GM18526 (cell line): ENCODE results near the gene GATA2.

ENCODE experiments used
- POLR2A ChIP-seq: IDR thresholded peaks from 3 replicates; pipeline ENCODE4 v1.6.1; 2011; ENCODE audit not compliant: insufficient read length; ENCODE audit errors: extremely low read depth

Gene GATA2

DNA sequence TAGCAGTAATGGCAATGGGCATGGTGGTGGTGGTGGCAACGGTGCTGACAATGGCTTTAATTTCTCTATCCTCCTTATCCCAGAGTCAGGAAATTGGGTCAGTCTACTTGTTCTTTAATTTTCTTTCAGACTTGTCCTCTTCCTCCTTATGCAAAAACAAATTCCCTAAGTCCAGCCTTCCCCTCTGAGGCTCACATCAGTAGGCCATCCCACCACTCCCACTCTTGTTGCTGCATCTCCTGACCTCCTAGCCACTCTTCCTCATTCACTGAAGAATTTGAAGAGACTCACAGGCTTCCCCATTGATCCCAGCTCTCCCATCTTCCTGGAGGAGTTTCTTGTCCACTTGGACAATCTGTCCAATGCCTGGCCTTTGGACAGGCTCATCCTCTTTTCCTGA is 46.2 kb downstream of the GATA2 start:
- TF ChIP-seq POLR2A, result no peak

- no peak for TF ChIP-seq POLR2A
Measured at GRCh38 chr3:128445357-128445756, 47.6 kb downstream of the GATA2 start.

- no peak for TF ChIP-seq POLR2A
Measured at GRCh38 chr3:128443771-128444170, 49.2 kb downstream of the GATA2 start.

DNA sequence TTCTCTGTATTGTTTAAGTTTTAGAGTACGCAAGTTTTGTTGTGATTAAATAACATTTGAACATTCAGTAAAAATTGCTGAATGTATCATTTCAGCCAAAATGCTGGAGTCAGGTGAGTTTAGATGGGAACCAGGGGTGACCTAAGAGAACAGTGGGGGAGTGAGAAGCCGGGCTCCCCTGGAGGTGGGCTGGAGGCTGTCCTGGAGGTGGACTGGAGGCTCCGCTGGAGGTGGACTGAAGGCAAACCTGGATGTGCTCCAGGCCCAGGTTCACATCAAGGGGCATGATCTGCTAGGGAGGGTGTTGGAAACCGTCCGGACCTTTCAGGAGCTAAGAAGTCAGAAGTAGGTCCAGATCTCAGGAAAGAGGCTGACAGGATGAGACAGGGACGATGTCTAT is 50.1 kb downstream of the GATA2 start:
- TF ChIP-seq POLR2A, result no peak

- TF ChIP-seq POLR2A, result no peak
Measured at GRCh38 chr3:128442070-128442469, 50.9 kb downstream of the GATA2 start.

- no peak for TF ChIP-seq POLR2A
Measured at GRCh38 chr3:128439226-128439625, 53.8 kb downstream of the GATA2 start.

- no peak for TF ChIP-seq POLR2A
Measured at GRCh38 chr3:128438488-128439072, 54.4 kb downstream of the GATA2 start.

DNA sequence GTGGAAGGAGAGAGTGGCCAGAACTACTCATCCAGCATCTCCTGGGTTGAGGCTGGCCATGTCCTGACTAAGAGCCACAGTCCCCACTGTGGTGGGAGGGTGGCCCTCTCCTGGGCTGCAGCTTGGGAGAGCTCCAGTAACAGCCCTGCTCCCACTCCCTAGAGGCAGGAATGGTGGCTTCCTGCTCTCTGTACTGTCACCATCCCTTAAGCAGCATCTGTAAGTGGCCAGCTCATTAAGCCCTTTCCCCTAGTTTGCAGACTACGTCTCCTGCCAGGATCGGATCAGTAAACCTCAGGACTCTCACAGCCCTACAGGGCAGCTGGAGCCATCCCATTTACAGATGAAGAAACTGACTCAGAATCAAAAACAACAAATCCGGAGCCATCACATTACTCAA is 56.8 kb downstream of the GATA2 start:
- no peak for TF ChIP-seq POLR2A

GRCh38 chr3:128435561-128435960 is 57.4 kb downstream of the GATA2 start:
- TF ChIP-seq POLR2A, result no peak

GRCh38 chr3:128435058-128435457 is 57.9 kb downstream of the GATA2 start:
- no peak for TF ChIP-seq POLR2A

- TF ChIP-seq POLR2A, result no peak
Measured at GRCh38 chr3:128434524-128434923, 58.5 kb downstream of the GATA2 start.

GRCh38 chr3:128433837-128434165 is 59.2 kb downstream of the GATA2 start:
- TF ChIP-seq POLR2A, result no peak

DNA sequence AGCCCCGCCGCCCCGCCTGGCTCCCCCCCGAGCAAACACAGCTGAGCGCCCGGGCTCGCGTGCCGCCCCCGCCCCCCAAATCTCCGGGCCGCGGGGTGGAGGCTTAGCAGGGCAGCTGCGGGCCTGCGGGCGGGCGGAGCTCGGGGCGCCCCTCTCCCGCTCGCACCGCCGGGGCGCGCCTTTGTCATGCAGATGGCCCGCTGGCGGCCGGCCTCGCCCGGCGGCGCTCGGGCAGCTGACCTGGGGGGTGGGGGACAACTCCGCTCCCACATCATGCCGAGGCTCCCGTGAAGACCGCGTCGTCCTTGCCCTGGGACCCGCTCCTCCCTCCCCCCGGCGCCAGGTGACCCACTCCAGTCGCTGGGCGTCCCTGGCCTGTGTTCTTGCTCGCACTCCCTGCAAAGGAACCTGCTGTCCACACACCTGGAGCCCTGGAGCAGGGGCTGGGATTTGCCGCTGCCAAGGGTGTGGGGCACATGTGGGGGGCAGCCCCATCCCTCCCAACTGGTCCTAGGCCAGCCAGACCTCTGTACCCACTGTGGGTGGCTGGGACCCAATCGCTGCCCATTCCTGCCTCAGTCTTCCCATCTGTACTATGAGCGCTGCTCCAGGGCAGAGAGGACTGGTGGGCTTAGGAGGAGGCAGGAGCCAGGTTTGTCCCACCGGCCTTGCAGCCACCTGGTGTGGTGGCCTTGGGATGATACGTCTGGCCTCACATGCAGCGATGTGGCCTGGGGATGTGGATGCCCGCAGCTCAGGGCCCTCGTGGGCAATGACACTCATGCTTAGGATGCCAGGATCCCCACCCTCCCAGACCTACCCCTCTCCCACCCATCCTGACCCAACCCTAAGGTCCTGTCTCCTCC is 59.8 kb downstream of the GATA2 start:
- TF ChIP-seq POLR2A, result no peak

GRCh38 chr3:128432301-128432970 is 60.6 kb downstream of the GATA2 start:
- no peak for TF ChIP-seq POLR2A

DNA sequence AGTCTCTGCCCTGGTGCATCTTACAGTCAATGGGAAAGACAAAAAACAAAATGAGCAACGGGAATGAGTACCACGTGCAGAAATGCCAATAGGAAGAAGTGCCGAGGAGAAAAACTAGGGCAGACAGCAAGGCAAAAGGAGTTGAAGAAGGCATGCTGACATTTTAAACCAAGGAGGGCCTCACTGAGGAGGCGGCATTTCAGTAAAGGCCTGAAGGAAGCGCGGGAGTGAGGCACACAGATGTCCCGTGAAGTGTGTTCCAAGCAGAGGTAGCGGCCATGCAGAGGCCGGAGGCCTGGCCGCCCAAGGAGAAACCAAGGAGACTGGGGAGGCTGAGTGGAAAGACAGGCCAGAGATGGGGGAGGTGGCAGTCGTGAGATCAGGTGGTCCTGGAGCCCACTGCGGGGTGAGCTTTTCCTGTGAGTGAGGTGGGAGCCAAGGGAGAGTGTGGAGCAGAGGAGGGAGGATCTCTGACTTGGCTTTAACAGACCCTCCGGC is 61.1 kb downstream of the GATA2 start:
- no peak for TF ChIP-seq POLR2A

GRCh38 chr3:128430731-128431130 is 62.3 kb downstream of the GATA2 start:
- no peak for TF ChIP-seq POLR2A
